Measurements from ENCODE around the gene SULT1E1.
A peak's percentile ranks its signal among the peaks of the same experiment; 100 is the strongest.

Gene SULT1E1

DNA sequence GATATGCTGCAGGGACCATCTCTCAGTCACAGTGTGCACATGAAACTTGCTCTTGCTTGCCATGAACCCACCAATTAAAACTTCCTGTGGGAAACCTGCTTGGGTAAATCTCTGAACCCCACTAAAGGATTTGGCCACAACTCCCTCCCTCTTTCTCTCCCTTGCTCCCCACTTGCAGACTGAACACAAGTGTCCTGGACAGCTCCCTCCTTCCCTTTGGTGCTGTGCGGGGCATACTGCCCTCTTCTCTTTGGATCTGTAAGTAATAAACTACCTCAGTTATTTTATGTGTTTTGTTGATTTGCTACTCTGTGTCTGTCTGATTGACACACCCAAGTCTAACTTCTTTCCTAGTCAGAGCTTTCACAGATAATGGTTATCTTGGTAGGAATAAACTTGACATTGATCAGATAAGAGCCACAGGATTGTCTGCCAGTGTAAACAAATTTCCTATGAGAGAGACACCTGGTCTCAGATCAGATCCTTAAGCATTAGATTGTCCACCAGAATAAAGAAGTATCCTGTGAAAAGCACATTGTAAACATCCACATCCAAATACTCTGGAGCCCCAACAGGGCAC lies 41.8 kb downstream of the SULT1E1 start:
- TF ChIP-seq ARNTL (CRISPR knock-in tag; IDR thresholded peaks at IDR 0.05; ENCODE audit: borderline replicate concordance, low read depth) (no peak), GLIS3 (CRISPR knock-in tag; IDR thresholded peaks at IDR 0.05) (no peak), ZNF70 (CRISPR knock-in tag; IDR thresholded peaks at IDR 0.05) (no peak), RARB (CRISPR knock-in tag; IDR thresholded peaks at IDR 0.05) (no peak), ISL1 (CRISPR knock-in tag; IDR thresholded peaks at IDR 0.05) (no peak), ESRRG (CRISPR knock-in tag; IDR thresholded peaks at IDR 0.05) (no peak)
- TF ChIP-seq, protein P1, sequence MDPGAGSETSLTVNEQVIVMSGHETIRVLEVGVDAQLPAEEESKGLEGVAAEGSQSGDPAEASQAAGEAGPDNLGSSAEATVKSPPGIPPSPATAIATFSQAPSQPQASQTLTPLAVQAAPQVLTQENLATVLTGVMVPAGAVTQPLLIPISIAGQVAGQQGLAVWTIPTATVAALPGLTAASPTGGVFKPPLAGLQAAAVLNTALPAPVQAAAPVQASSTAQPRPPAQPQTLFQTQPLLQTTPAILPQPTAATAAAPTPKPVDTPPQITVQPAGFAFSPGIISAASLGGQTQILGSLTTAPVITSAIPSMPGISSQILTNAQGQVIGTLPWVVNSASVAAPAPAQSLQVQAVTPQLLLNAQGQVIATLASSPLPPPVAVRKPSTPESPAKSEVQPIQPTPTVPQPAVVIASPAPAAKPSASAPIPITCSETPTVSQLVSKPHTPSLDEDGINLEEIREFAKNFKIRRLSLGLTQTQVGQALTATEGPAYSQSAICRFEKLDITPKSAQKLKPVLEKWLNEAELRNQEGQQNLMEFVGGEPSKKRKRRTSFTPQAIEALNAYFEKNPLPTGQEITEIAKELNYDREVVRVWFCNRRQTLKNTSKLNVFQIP (CRISPR knock-in tag; IDR thresholded peaks at IDR 0.05; ENCODE audit: borderline replicate concordance, low read depth) = no peak
- no peak; the same call in 2 of the 3 replicates for ATAC-seq

GRCh38 chr4:69816236-69816635 lies 43.7 kb downstream of the SULT1E1 start:
- no peak for TF ChIP-seq GLIS3 (CRISPR knock-in tag; IDR thresholded peaks at IDR 0.05)
- no peak for TF ChIP-seq SNAI2 (CRISPR knock-in tag; IDR thresholded peaks at IDR 0.05)
- no peak for TF ChIP-seq ARNTL (CRISPR knock-in tag; IDR thresholded peaks at IDR 0.05; ENCODE audit: borderline replicate concordance, low read depth)
- no peak for TF ChIP-seq ESRRG (CRISPR knock-in tag; IDR thresholded peaks at IDR 0.05)
- no peak for TF ChIP-seq CREB5 (CRISPR knock-in tag; IDR thresholded peaks at IDR 0.05; ENCODE audit: low read depth)
- TF ChIP-seq, protein P2, sequence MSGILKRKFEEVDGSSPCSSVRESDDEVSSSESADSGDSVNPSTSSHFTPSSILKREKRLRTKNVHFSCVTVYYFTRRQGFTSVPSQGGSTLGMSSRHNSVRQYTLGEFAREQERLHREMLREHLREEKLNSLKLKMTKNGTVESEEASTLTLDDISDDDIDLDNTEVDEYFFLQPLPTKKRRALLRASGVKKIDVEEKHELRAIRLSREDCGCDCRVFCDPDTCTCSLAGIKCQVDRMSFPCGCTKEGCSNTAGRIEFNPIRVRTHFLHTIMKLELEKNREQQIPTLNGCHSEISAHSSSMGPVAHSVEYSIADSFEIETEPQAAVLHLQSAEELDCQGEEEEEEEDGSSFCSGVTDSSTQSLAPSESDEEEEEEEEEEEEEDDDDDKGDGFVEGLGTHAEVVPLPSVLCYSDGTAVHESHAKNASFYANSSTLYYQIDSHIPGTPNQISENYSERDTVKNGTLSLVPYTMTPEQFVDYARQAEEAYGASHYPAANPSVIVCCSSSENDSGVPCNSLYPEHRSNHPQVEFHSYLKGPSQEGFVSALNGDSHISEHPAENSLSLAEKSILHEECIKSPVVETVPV (CRISPR knock-in tag; IDR thresholded peaks at IDR 0.05) = no peak
- TF ChIP-seq ZFP30 (CRISPR knock-in tag; IDR thresholded peaks at IDR 0.05) = no peak
- TF ChIP-seq OSR1 (CRISPR knock-in tag; IDR thresholded peaks at IDR 0.05) = no peak
- TF ChIP-seq PPARA (CRISPR knock-in tag; IDR thresholded peaks at IDR 0.05; ENCODE audit: borderline replicate concordance) = no peak
- no peak for TF ChIP-seq ZFP3 (CRISPR knock-in tag; IDR thresholded peaks at IDR 0.05)
- no peak for TF ChIP-seq ZNF565 (CRISPR knock-in tag; conservative IDR thresholded peaks at IDR 0.05; ENCODE audit: low read depth)
- no peak for TF ChIP-seq TCF4 (CRISPR knock-in tag; IDR thresholded peaks at IDR 0.05; ENCODE audit: borderline replicate concordance)
- TF ChIP-seq CSDC2 (CRISPR knock-in tag; IDR thresholded peaks at IDR 0.05) = no peak
- TF ChIP-seq ZNF70 (CRISPR knock-in tag; IDR thresholded peaks at IDR 0.05) = no peak
- no peak for TF ChIP-seq ZC3H10 (CRISPR knock-in tag; IDR thresholded peaks at IDR 0.05)
- no peak for TF ChIP-seq TOX (CRISPR knock-in tag; IDR thresholded peaks at IDR 0.05; ENCODE audit: borderline replicate concordance)

GRCh38 chr4:69813628-69814027 lies 46.3 kb downstream of the SULT1E1 start:
- no peak for ATAC-seq
- TF ChIP-seq ZFP3 (CRISPR knock-in tag; IDR thresholded peaks at IDR 0.05) (no peak), PATZ1 (CRISPR knock-in tag; IDR thresholded peaks at IDR 0.05; ENCODE audit: borderline replicate concordance) (no peak), ZNF70 (CRISPR knock-in tag; IDR thresholded peaks at IDR 0.05) (no peak)

More at GRCh38 chr4:69816236-69816635, 43.7 kb downstream of the SULT1E1 start:
- ATAC-seq = no peak

- no peak for ATAC-seq
Observed at GRCh38 chr4:69811166-69811565, 48.8 kb downstream of the SULT1E1 start.

GRCh38 chr4:69800599-69800998 lies 59.3 kb downstream of the SULT1E1 start:
- TF ChIP-seq ISL1 (CRISPR knock-in tag; IDR thresholded peaks at IDR 0.05) (peak; percentile 63), TCF4 (CRISPR knock-in tag; IDR thresholded peaks at IDR 0.05; ENCODE audit: borderline replicate concordance) (no peak)
- ATAC-seq = peak; percentile 84

More at GRCh38 chr4:69811166-69811565, 48.8 kb downstream of the SULT1E1 start:
- TF ChIP-seq ESRRG (CRISPR knock-in tag; IDR thresholded peaks at IDR 0.05) (no peak), ZFP30 (CRISPR knock-in tag; IDR thresholded peaks at IDR 0.05) (no peak), ARNTL (CRISPR knock-in tag; IDR thresholded peaks at IDR 0.05; ENCODE audit: borderline replicate concordance, low read depth) (no peak), RARB (CRISPR knock-in tag; IDR thresholded peaks at IDR 0.05) (no peak), ZNF70 (CRISPR knock-in tag; IDR thresholded peaks at IDR 0.05) (no peak)

Data from SK-N-SH treated with all-trans-retinoic acid at 6 μM for 48 hours (cell line).